Sigmoid colon (tissue), 4 donors: ENCODE data around the gene TNIK.

Experiments
- POLR2A ChIP-seq, 2 donors: fragments of 450-650 bp; IDR thresholded peaks; one replicate each; pipeline ENCODE4 v1.6.1; 2016; ENCODE audit warnings: antibody characterized with exemption in 2 of 2, mild to moderate bottlenecking in 2 of 2, moderate library complexity in 2 of 2
- POLR2AphosphoS5 ChIP-seq, 4 donors: sonication (generic); formaldehyde crosslinking; IDR thresholded peaks; one replicate each; pipeline ENCODE4 v1.6.1; 2017; ENCODE audit warnings: antibody characterized with exemption in 4 of 4

- TF ChIP-seq POLR2A (IDR thresholded peaks at IDR 0.05): no peak
- peak in 3 of 4 donors; percentile 50 to 57 (median 57) for TF ChIP-seq POLR2AphosphoS5 (IDR thresholded peaks at IDR 0.05)
These were observed 367.7 kb downstream of the TNIK start for GRCh38 chr3:171092467-171092911.
